Stimulated activated CD8-positive, alpha-beta memory T cell treated with anti-CD3 and anti-CD28 coated beads, Interleukin-12 subunit alpha, Interleukin-12 subunit beta, amount 100 ng/mL, for 4 hours (primary cell): ENCODE data around the gene RRAGD.

Experiments used
- DNase-seq: peaks from one replicate; pipeline ENCODE4 v3.0.0-alpha.2; 2020; ENCODE audit warnings: low read depth

Gene RRAGD

DNA sequence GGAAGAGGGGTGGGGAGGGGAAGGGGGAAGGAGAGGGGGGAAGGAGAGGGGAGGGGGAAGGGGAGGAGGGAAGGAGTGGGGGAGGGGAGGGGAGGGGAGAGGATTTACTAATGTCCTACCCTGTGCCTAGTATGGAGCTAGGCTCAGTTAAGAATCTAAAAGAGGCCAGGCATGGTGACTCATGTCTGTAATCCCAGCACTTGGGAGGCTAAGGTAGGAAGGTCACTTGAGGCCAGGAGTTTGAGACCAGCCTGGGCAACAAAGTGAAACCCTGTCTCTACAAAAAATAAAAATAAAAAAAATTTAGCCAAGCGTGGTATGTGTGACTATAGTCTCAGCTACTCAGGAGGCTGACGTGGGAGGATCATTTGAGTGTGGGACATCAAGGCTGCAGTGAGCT is 72.5 kb downstream of the RRAGD start:
- DNase-seq, result no peak

DNA sequence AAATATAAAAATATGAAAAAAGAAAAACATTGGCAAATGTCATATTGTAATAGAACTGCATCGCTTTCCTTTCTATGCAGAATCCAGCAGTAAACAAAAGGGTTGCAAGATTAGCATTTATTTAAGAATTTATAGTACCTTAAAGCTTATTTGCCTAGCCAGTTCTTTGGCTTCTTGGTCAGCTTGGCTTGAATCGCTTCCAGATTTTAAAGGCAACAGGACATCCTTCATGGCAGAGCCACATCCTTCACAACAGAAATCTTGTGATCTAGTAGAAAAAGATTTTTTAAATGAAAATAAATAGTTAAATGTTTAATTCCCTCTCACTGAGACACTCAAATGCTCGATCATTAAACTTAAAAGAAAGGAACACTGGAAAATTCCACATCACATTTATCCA is 76.9 kb downstream of the RRAGD start:
- DNase-seq, result no peak

- DNase-seq, result no peak
Observed at GRCh38 chr6:89330910-89331309, 81.2 kb downstream of the RRAGD start.

DNA sequence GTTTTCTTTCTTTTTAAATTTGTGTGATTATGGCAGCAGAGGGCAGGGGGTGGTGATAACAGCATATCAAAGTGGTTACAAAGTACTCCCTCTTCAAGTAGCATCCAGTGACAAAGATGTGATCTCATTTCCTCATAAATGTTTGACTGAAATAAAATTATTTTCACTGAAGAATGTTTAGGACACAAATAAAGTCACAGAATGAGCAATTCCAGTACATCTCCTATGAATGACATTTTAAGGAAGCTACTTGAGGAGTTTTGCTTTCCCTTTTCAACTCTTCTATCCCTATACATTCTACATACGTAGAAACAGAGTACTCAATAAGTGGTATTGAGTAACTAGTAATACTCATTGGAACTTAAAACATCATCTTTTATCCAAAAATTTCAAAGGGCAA is 83.1 kb downstream of the RRAGD start:
- no peak for DNase-seq

GRCh38 chr6:89324304-89324703 is 87.8 kb downstream of the RRAGD start:
- no peak for DNase-seq

- no peak for DNase-seq
Observed at GRCh38 chr6:89323511-89323971, 88.5 kb downstream of the RRAGD start.

GRCh38 chr6:89321131-89321970 is 90.7 kb downstream of the RRAGD start:
- DNase-seq, result no peak

- DNase-seq, result no peak
Observed at GRCh38 chr6:89320012-89320559, 92.0 kb downstream of the RRAGD start.

DNA sequence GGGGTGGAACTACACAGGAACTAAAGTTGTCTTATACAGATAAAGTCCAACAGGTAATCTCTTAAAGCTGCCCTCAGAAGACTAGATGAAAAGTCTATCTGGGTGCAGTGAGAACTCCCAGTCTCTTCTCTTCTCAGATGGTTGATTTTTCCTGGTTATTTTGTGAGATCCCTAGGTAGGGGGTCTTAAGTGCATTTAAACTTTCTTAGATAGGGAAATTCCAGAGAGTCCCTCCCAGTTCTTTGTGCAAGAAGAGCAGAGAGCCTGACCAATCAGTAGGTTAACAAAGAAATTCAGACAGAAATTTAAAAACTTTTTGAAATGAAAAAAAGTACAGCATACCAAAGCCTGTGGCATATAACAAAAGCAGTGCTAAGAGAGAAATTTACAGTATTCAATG is 95.0 kb downstream of the RRAGD start:
- DNase-seq, result no peak

DNA sequence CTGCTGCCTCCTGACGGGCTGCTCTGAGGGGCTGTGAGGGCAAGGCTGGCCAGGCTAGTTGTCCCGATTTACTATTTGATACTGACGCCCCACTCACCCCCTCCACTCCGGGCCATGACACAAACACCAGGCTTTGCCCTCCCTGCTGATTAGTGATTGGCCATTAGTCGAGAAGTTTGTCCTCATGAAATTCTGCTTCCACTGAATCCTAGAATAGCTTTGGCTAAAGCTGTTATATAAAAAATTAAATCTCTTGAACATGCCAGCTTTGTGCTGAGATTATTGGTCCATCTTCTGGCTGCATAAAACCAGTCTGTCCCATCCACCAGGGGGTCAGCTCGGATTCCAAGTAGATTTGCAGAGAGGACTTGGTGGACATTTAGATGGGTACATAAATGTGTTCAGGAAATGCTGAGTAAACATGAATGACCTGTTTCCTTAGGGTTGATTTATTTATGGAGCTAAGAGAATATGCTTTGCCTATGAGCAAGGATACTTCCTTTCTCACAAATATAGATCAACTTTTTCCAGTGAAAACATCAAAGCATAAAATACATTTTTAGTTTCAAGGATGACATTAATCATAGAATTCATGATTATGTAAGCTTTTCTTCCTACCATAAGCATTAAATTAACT is 96.7 kb downstream of the RRAGD start, which contains the start of gene GABRR2:
Gene GABRR2 (minus strand): TSS at position 51 of the 637 bp plus-strand sequence. CDS start 134 bp downstream, outside the sequence.
- DNase-seq, result no peak

DNA sequence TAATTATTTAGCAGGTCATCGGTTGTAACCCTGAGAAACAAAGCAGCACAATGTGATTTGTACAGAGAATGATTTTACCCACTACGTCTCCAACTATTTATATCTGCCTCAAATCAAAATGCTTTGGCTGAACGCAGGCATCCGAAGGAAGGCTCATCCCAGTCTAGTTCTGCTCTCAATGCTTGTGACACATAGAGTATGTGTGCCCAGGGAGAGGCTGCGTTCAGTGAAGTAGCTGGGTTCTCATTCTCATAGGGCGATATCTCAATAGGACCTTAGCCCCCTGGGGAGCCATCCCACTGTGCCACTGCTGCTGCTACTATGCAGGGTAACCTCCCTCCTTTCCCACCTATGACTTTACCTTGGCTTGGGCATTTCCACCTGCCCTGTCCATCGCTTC is 97.4 kb downstream of the RRAGD start:
- DNase-seq, result no peak
